Adipocyte (in vitro differentiated cells): ENCODE results near the gene ANXA5.
"Not testable (repeated sequence)": the region's sequence is repeated elsewhere in the genome, so short reads cannot be mapped to it uniquely, and the experiment has no call there.

Experiments used
- DNase-seq: peaks from one replicate; pipeline ENCODE4 v3.0.0-alpha.2; 2015; ENCODE audit warnings: low read depth
- H3K27me3 ChIP-seq: replicated peaks from 2 replicates; pipeline ENCODE4 v1.7.0; 2013; ENCODE audit warnings: mild to moderate bottlenecking, low read length, moderate library complexity; ENCODE audit not compliant: control insufficient read depth, insufficient read depth
- H3K36me3 ChIP-seq: 2 replicates; pipeline ENCODE4 v1.7.0; 2013; ENCODE audit warnings: low read length, mild to moderate bottlenecking, moderate library complexity; ENCODE audit not compliant: control insufficient read depth, insufficient read depth, severe bottlenecking
- H3K4me1 ChIP-seq: 2 replicates; pipeline ENCODE4 v1.7.0; 2013; ENCODE audit warnings: mild to moderate bottlenecking, low read length, moderate library complexity; ENCODE audit not compliant: control insufficient read depth, insufficient read depth
- H3K4me3 ChIP-seq: 2 replicates; pipeline ENCODE4 v1.7.0; 2013; ENCODE audit warnings: mild to moderate bottlenecking, low read length, moderate library complexity
- H3K9ac ChIP-seq: 2 replicates; pipeline ENCODE4 v1.7.0; 2013; ENCODE audit warnings: mild to moderate bottlenecking, low read length, moderate library complexity
- H3K9me3 ChIP-seq: 2 replicates; pipeline ENCODE4 v1.7.0; 2013; ENCODE audit warnings: mild to moderate bottlenecking, low read length, moderate library complexity; ENCODE audit not compliant: control insufficient read depth

ANXA5 gene

GRCh38 chr4:121660175-121660933 is 36.4 kb downstream of the ANXA5 start:
- H3K9ac ChIP-seq, H3K9me3 ChIP-seq, H3K4me3 ChIP-seq, DNase-seq, H3K27me3 ChIP-seq: not testable (repeated sequence)
- Histone ChIP-seq H3K4me1 (peaks cover 12% of the 10 kb centered on the region), H3K36me3 (peaks cover 22% of the 10 kb centered on the region)

GRCh38 chr4:121658125-121658524 is 38.7 kb downstream of the ANXA5 start:
- no peaks in the 10 kb centered on the region for H3K9me3 ChIP-seq

GRCh38 chr4:121656269-121656641 is 40.5 kb downstream of the ANXA5 start:
- Histone ChIP-seq H3K9me3 (no peaks in the 10 kb centered on the region), H3K9ac (no peak overlapping the region), H3K36me3 (no peaks in the 10 kb centered on the region), H3K4me1 (peaks cover 10% of the 10 kb centered on the region), H3K4me3 (no peak overlapping the region), H3K27me3 (no peaks in the 10 kb centered on the region)
- peak; percentile 73 for DNase-seq

More at GRCh38 chr4:121658125-121658524, 38.7 kb downstream of the ANXA5 start:
- Histone ChIP-seq H3K27me3 (no peaks in the 10 kb centered on the region), H3K4me3 (no peak overlapping the region), H3K36me3 (peaks cover 6% of the 10 kb centered on the region), H3K4me1 (peaks cover 10% of the 10 kb centered on the region), H3K9ac (no peak overlapping the region)
- no peak for DNase-seq

GRCh38 chr4:121655320-121656268 is 41.2 kb downstream of the ANXA5 start:
- Histone ChIP-seq H3K36me3 (no peaks in the 10 kb centered on the region), H3K4me3 (no peak overlapping the region), H3K9me3 (no peaks in the 10 kb centered on the region), H3K9ac (no peak overlapping the region), H3K27me3 (no peaks in the 10 kb centered on the region), H3K4me1 (peaks cover 10% of the 10 kb centered on the region)
- DNase-seq: no peak

- Histone ChIP-seq H3K4me1 (peaks cover 10% of the 10 kb centered on the region), H3K9ac (no peak overlapping the region), H3K9me3 (no peaks in the 10 kb centered on the region), H3K36me3 (no peaks in the 10 kb centered on the region), H3K27me3 (no peaks in the 10 kb centered on the region), H3K4me3 (no peak overlapping the region)
- no peak for DNase-seq
Observed at GRCh38 chr4:121654738-121655137, 42.0 kb downstream of the ANXA5 start.

- Histone ChIP-seq H3K9me3 (no peaks in the 10 kb centered on the region), H3K27me3 (no peaks in the 10 kb centered on the region), H3K4me1 (peaks cover 13% of the 10 kb centered on the region), H3K9ac (no peak overlapping the region), H3K4me3 (no peak overlapping the region), H3K36me3 (no peaks in the 10 kb centered on the region)
- DNase-seq: no peak
Observed at GRCh38 chr4:121653986-121654385, 42.8 kb downstream of the ANXA5 start.

GRCh38 chr4:121653214-121653613 is 43.6 kb downstream of the ANXA5 start:
- H3K36me3 ChIP-seq: no peaks in the 10 kb centered on the region
- H3K27me3 ChIP-seq: no peaks in the 10 kb centered on the region
- H3K9ac ChIP-seq: no peak overlapping the region
- DNase-seq: no peak
- no peaks in the 10 kb centered on the region for H3K9me3 ChIP-seq
- peaks cover 17% of the 10 kb centered on the region for H3K4me1 ChIP-seq
- no peak overlapping the region for H3K4me3 ChIP-seq

- no peaks in the 10 kb centered on the region for H3K27me3 ChIP-seq
- no peak for DNase-seq
- H3K9me3 ChIP-seq: no peaks in the 10 kb centered on the region
- no peak overlapping the region for H3K9ac ChIP-seq
- H3K4me1 ChIP-seq: peaks cover 17% of the 10 kb centered on the region
- no peaks in the 10 kb centered on the region for H3K36me3 ChIP-seq
- no peak overlapping the region for H3K4me3 ChIP-seq
Observed at GRCh38 chr4:121651597-121651996, 45.2 kb downstream of the ANXA5 start.

GRCh38 chr4:121650741-121651140 is 46.0 kb downstream of the ANXA5 start:
- Histone ChIP-seq H3K9me3 (no peaks in the 10 kb centered on the region), H3K4me1 (peaks cover 15% of the 10 kb centered on the region), H3K36me3 (no peaks in the 10 kb centered on the region), H3K4me3 (no peak overlapping the region), H3K27me3 (no peaks in the 10 kb centered on the region), H3K9ac (no peak overlapping the region)
- DNase-seq: no peak

GRCh38 chr4:121648516-121648915 is 48.3 kb downstream of the ANXA5 start:
- Histone ChIP-seq H3K36me3 (no peaks in the 10 kb centered on the region), H3K27me3 (no peaks in the 10 kb centered on the region), H3K4me1 (peaks cover 7% of the 10 kb centered on the region), H3K9ac (no peak overlapping the region), H3K9me3 (no peaks in the 10 kb centered on the region), H3K4me3 (no peak overlapping the region)
- peak; percentile 15 for DNase-seq

- H3K4me3 ChIP-seq: no peak overlapping the region
- H3K27me3 ChIP-seq: no peaks in the 10 kb centered on the region
- no peaks in the 10 kb centered on the region for H3K4me1 ChIP-seq
- H3K9me3 ChIP-seq: no peaks in the 10 kb centered on the region
- DNase-seq: no peak
- no peaks in the 10 kb centered on the region for H3K36me3 ChIP-seq
- H3K9ac ChIP-seq: no peak overlapping the region
Observed at GRCh38 chr4:121642876-121643585, 53.7 kb downstream of the ANXA5 start.
